Activated CD8-positive, alpha-beta memory T cell treated with anti-CD3 and anti-CD28 coated beads, Interleukin-2, amount 50 U/mL, for 24 hours (primary cell): ENCODE measurements around the gene CYLD.

Experiments
- DNase-seq: peaks from one replicate; pipeline ENCODE4 v3.0.0-alpha.2; 2020; ENCODE audit errors: extremely low read depth

CYLD gene

DNA sequence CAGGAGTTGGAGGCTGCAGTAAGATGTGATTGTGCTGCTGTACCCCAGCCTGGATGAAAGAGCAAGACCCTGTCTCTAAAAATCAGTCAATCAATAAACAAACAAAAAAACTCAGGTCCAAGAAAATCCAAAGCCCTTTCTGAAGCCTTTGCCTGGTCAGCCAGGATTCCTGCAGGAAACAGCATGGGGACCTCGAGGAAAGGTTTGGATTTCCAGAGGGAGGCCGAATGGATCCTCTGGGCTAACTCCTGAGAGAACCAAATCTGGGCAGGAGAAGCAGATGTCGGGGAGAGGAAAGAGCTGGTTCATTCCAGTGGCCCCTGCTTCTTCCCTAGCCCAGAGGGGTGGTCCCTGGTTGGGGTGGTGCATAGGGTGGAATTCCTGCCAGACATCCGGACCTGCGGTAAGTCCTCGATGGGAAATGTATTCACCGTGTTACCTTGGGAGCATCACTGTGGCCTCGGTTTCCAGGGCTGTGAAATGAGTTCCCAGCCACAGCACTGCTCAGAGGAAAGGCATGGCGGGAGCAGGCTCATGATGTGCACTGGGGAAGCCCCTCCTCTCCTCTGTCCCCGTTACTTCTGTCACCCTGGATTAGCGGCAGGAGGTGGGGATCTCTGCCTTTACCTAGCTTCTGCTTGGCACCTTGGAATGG lies 75.1 kb downstream of the CYLD start:
- no peak for DNase-seq

DNA sequence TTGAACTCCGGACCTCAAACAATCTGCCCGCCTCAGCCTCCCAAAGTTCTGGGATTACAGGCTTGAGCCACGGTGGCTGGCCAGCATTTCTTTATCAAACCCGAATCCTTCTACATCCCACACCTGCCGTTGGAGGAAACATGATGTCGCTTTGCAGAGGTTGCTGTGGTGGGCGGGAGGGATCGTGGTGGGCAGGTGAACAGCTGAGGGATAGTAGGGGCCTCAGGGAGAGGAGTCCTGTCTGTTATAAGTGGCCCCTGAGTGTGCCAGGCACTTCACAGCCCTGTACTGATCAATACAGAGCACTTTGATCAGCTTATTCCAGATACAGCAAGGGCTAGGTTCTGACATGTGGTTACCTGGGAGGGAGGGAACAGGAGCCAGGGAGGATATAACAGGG lies 76.5 kb downstream of the CYLD start:
- no peak for DNase-seq

GRCh38 chr16:50819706-50820105 lies 77.8 kb downstream of the CYLD start:
- no peak for DNase-seq

DNA sequence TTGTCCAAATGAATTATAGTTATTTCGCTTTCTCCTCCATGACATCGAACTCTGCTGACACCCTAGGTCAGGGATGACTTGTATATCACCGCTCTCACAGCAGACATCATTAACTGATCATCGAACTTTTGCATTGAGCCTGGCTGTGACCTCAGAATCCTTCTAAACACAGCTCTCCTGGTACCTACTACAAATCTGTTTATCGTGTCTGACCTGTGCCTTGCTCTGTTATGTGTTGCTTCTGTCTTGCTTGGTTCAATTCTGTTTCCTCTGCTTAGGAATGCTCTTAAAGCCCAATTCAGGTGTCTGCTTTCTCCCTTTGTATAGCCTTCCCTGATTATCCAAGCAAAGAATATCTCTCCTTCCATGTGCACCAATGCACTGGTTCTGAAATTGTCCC lies 78.3 kb downstream of the CYLD start:
- DNase-seq: no peak

DNA sequence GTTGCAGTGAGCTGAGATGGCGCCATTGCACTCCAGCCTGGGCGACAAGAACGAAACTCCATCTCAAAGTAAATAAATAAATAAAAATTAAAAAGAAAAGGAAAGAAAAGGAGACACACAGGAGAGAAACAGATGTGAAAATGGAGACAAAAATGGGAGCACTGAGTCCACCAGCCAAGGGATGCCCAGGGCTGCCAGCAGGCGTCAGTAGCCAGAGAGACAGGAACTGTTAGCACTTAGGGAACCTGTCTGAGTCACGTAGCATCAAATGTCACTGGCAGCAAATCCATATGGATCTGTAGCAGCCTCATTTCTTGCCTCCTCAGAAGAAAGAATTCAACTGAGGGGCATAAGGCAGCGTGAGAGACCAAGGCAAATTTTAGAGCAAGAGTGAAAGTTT lies 79.7 kb downstream of the CYLD start:
- DNase-seq: no peak

GRCh38 chr16:50822671-50823070 lies 80.8 kb downstream of the CYLD start:
- no peak for DNase-seq

GRCh38 chr16:50826797-50827316 lies 85.0 kb downstream of the CYLD start:
- DNase-seq: no peak

DNA sequence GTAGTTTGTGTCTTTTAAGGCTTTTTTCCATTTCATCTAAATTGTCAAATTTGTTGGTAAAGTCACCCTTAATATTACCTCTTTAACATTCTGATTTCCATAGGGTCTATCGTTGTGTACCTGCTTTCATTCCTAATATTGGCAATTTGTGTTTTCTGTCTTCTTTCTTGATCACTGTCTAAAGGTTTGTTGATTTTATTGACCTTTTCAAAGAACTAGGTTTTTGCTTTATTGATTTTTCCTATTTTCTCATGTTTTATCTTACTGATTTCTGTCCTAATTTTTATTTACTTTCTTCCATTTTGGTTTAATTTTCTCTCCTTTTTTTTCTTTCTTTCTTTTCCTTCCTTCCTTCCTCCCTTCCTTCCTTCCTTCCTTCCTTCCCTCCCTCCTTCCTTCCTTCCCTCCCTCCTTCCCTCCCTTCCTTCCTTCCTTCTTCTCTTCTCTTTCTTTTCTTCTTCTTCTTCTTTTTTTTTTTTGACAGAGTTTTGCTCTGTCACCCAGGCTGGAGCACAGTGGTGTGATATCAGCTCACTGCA lies 86.3 kb downstream of the CYLD start:
- DNase-seq: no peak

DNA sequence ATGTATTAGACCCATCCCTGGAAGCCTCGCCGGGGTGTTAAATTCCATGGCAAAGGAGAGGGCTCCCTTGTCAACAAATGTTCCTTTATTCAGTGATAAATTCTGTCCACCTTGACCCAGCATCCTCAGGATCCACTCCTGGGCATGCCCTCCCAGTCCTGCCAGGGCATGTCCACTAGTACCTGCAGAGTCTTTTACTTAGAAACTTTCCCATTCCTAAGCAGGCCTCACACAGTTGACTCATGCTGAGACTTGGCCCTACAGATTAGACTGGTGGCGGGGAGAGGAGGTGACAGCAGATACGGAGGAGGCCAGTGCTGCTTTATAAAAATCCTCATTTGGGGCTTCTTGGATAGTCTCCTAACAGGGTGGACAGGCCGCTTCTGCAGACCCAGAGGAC lies 88.8 kb downstream of the CYLD start:
- no peak for DNase-seq

DNA sequence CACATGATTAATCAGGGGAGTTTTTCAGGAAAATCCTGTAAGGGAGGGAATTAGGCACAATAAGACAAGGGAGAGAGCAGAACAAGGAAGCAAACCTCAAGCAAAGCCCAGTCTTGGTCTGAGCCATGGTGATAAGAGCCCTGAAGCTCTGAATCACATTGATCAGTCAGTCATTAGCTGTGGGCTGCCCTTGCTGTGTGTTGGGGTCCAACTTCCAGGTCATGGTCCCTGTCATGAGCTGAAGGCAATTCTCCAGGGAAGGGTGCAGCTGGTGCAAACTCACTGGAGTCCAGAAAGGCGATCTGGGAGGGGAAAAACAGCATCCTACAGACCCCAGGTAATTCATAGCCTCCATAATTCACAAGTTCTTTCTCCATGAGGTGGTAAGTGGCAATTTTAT lies 89.9 kb downstream of the CYLD start:
- no peak for DNase-seq

- no peak for DNase-seq
Measured at GRCh38 chr16:50833929-50834328, 92.0 kb downstream of the CYLD start.

GRCh38 chr16:50834701-50835100 lies 92.8 kb downstream of the CYLD start:
- no peak for DNase-seq

DNA sequence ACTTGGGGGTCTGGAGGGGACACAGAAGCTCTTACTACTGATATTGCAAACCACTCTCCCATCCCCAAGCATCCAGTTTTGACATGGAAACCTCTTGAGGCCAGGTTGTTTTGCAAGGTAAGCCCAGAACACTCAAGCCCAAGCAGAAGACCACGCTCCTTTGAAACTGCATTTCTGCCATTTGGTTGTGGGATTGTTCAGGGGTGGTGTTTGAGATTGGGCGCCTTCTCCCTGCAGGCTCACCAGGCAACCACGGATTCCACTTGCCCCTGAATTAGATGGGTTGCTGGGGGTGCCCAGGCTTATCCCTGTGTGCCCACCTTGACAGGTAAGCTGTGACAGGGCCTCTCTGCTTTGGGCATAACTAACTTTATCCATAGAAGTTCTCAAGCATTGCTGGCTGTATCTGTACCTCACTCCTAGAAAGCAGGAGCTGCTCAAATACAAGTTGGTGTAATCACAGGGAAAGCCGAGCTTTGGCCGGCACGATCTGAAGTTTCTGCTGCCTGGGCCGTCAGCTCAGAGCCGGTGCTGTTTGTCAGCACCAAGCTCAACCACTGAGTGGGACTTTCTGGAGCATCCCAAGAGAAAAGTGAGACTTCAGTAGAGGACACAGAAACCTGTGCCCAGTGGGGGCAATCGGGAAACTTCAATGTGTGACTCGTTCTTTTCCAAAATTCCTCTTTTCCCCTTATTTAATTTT lies 93.6 kb downstream of the CYLD start:
- DNase-seq: no peak

DNA sequence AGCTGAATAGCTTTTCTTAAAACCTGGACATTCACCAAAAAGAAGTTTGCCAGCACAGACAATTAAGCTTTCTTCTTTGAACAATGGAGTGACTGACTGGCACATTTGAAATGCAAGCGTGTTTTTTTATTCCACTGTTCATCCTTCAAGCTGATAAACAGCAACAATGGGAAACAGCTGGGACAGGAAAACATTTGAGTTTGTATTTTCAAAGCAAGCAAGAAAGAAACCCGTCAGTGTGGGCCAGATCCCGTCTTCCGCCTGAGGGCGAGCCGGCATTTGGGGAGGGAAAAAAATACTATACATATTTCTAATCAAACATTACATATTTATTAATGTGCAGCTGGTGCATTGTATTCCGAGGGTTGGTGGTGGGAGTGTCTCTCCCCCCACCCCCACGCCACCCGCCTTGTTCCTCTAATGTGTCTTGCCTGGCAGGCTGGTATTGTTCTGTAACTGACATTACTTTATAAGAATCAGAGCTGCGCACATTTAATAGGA lies 94.3 kb downstream of the CYLD start:
- no peak for DNase-seq

GRCh38 chr16:50837324-50837723 lies 95.4 kb downstream of the CYLD start:
- DNase-seq: no peak

DNA sequence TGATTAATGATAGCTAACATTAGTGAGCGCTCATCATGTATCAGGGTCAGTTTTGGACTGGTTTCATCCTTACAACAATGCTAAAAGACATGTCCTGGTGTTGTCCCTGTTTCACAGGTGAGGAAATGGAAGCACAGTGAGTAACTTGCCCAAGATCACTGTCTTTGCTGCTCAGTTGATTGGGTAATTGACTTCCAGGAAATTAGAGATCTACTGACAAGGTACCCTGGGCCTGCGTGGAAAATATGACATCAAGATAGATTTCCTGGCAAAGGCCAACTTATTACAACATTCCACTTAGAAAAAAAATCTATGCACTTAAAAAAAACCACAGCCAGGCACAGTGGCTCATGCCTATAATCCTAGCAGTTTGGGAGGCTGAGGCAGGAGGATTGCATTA lies 96.3 kb downstream of the CYLD start:
- DNase-seq: no peak

GRCh38 chr16:50838885-50839284 lies 97.0 kb downstream of the CYLD start:
- DNase-seq: no peak

- no peak for DNase-seq
Measured at GRCh38 chr16:50839356-50839755, 97.5 kb downstream of the CYLD start.

- DNase-seq: no peak
Measured at GRCh38 chr16:50839920-50840729, 98.2 kb downstream of the CYLD start.

DNA sequence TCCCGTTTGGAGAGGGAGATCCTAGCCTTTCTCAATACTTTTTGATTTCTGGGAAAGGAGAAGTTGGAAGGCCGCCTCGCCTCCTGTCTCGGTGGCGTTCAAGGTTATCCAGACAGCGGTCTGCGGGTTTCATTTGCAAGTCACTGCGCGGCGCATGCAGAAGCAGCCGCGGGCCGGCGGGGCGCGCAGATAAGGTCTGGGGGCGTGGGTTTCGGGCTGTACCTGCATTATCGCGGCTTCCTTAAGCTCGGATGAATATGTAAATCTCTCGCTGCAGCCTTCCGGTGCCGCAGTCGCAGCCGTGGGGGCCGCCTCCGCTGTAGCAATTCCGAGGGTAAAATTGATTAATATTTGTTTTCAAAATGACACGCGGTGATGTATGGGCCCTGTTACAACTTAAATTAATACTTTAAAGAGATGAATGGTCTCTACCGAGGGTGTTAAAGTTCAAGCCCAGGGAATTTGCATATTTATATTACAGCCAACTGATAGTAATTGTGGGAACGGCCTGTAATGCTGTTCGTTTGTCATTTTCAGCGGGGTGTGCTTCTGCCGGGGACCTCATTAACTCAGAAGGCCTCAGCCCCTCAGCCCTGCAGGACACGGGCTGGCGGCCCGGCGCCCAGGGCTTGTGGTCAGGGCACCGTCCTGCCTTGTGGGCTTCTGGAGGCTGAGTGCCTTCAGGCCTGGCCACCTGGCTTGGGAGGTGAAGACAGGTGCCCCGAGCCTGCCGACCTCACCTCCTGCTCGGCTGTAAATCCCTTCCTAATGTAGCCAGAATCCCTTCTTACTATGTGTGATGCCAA lies 99.4 kb downstream of the CYLD start:
- peak; percentile 2 for DNase-seq

DNA sequence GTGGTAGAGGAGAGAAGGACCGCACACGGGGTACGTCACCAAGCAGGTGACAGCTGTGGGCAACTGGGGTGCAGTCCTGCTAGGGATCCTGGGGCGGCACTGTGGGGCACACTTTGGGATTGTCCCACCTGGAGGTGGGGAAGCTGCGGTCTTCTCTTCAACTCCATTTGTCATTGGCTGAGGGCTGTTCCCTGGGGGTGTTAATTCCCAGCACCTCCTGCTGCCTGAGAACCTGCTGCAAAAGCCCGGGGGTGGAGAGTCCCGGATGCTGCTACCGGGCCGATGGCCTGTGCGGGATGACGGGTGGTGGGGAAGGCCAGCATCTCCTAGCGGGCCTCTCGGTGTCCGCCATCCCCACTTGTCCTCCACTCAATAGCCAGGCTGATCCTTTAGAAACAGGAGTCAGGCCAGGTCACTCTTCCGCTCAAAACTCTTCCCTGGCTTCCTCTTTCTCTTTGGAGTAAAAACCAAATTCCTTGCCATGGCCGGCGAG lies 100.2 kb downstream of the CYLD start:
- DNase-seq: no peak
